ENCODE measurements around the gene MOB4.

MOB4 gene

DNA sequence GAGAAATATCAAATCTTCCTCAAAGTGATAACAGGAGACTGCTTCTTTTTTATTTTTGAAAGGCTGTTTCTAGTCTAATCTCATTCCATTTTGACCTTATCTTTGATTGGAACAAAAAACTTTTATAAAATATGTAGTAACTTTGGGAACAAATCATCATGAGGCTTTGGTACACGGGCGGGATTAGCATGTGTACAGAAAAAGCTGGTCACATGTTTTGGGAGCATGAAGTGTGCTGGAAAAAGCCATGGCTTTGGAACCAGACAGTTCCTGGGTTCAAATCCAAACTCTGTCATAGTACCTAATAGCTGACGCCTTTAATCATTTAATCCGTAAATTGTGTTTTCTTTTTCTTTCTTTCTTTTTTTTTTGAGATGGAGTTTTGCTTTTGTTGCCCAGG, 81.3 kb downstream of the MOB4 start:
- DNase-seq: no peak

DNA sequence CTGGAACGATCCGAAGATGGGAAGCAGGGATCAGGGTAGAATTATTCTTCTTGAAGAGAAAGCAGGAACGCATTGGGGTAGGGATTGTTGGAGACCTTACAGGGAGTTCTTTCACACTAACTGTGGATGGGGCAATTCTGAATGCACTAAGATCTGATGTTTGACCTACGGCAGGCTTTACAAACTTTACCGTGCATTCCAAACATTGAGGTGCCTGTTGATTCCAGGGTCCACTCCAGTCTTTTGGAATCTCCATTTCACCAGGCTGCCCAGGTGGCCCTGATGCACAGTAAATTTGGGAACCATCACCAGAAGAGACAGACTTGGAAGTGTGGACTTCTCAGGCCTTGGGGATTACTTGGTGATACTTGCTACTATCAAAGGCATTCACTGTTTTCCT, 82.6 kb downstream of the MOB4 start:
- DNase-seq: no peak

DNA sequence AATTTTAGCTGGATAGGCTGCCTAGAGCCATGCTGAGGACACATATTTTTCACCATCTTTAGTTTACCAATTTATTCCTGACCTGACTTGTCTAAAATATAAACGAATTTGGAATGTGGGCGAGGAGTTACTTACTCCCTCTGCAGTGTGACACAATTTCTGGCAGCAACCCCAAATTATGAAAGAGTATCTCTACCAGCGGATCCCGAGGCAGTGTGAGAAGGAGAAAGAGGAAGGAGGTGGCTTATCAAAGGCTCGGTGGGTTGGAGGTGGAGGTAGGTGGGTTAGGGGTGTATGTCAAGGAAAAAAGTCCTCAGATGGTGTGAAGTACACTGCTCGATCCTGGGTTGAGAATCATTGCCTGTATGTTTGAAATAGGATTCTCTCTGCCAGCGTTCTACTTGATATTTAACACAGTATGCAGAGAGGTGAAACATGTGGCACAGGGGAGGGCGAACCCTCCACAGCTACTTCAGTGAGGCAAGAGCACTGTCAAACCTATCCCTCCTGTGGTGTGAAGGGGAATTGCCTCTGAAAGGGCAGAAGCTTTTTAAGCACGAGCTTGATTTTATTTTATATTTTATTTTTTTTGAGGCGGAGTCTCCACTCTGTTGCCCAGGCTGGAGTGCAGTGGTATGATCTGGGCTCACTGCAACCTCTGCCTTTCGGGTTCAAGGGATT, 83.6 kb downstream of the MOB4 start:
- peak; percentile 48 for DNase-seq

DNA sequence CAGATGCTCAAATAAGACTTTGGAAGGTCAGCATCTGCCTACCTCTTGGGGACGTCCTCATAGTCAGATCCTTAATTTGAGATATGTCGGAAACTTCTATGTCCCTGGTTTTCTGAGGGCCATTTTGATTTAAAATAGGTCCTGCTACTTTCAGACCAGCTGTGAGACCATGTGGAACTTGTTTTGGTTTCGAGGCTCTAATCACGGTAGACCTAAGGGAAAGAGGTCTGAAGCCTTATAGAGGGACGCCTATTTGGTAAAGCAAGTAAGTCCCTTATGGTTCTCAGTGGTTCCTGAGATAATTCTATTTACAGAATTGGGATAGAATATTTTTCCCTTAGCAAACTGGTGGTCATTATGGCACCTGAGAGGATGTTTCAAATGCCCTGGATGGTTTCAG, 84.4 kb downstream of the MOB4 start:
- DNase-seq: no peak

DNA sequence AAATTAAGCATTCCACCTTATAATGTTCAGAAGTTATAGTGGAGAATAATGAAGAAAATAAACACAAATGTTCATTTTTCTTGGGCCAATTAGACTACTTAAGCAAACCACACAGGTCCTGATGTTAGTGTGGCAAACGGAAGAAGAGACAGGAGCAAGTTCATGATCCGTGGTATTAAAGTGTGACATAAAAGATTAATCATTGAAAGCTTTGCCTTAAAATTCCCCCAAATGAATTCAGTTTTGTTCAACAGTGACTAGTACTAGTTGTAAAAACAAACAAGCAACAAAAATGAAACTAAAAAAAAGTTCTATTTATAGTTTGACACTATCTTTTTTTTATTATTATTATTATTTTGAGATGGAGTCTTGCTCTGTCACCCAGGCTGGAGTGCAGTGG, 85.9 kb downstream of the MOB4 start:
- no peak for DNase-seq
